Measurements from ENCODE around the gene ATP10B. TPM values are rescaled to one million over a fixed set of nuclear protein-coding genes. Genes with fewer than 3 reads are reported as not detected.

The ATP10B gene
- total and polyA plus RNA-seq, 2 of the 13 experiments (the other 11 are each of a cell fraction or from before 2014, with no cell fraction given): not detected

- H3K4me3 ChIP-seq (replicated peaks in 1 of 3; ENCODE audit: insufficient read depth in 1 of 3, low read depth in 2 of 3, low read length in 3 of 3): no peak overlapping the region
- WGBS (ENCODE audit: low lambda C conversion rate): 7% methylated on average over 3 of the region's 3 CpGs
- H3K79me2 ChIP-seq (ENCODE audit: insufficient read depth, low read length): no peaks in the 10 kb centered on the region
- H3K27me3 ChIP-seq (ENCODE audit: control insufficient read depth in 1 of 2, insufficient read depth in 2 of 2, low read length in 2 of 2): no peaks in the 10 kb centered on the region
- no peaks in the 10 kb centered on the region for H3K36me3 ChIP-seq (replicated peaks in 1 of 2; ENCODE audit: control insufficient read depth in 1 of 2, insufficient read depth in 2 of 2, low read length in 2 of 2)
- H4K20me1 ChIP-seq (ENCODE audit: insufficient read depth, low read length): no peaks in the 10 kb centered on the region
- no peak for TF ChIP-seq ZNF264 (CRISPR knock-in tag; IDR thresholded peaks at IDR 0.05)
- TF ChIP-seq MYPOP (CRISPR knock-in tag; IDR thresholded peaks at IDR 0.05): no peak
- no peak for TF ChIP-seq NONO (IDR thresholded peaks at IDR 0.05)
- no peak for TF ChIP-seq NONO (CRISPR knock-in tag; conservative IDR thresholded peaks at IDR 0.05)
- TF ChIP-seq AKNA (CRISPR knock-in tag; IDR thresholded peaks at IDR 0.05; ENCODE audit: borderline replicate concordance): no peak
- no peak for TF ChIP-seq CHD4 (IDR thresholded peaks at IDR 0.05; ENCODE audit: borderline replicate concordance, low read length)
- TF ChIP-seq KLF13 (CRISPR knock-in tag; IDR thresholded peaks at IDR 0.05): no peak
- TF ChIP-seq TCF12 (IDR thresholded peaks at IDR 0.05): no peak
- no peak for TF ChIP-seq TCF12 (CRISPR knock-in tag; IDR thresholded peaks at IDR 0.05)
- TF ChIP-seq U2AF2 (IDR thresholded peaks at IDR 0.05; ENCODE audit: low read depth, low read length): no peak
- TF ChIP-seq CC2D1A (CRISPR knock-in tag; IDR thresholded peaks at IDR 0.05): no peak
- no peak for TF ChIP-seq ZNF7 (CRISPR knock-in tag; IDR thresholded peaks at IDR 0.05)
- no peak for TF ChIP-seq KLF9 (CRISPR knock-in tag; IDR thresholded peaks at IDR 0.05; ENCODE audit: low read depth)
- no peak for TF ChIP-seq ZIK1 (CRISPR knock-in tag; IDR thresholded peaks at IDR 0.05; ENCODE audit: borderline replicate concordance, low read depth)
- no peak for TF ChIP-seq ZFP36L2 (CRISPR knock-in tag; IDR thresholded peaks at IDR 0.05)
- TF ChIP-seq HIC2 (CRISPR knock-in tag; IDR thresholded peaks at IDR 0.05; ENCODE audit: low read depth): no peak
- H2AFZ ChIP-seq (ENCODE audit: low read length): no peak overlapping the region
- H3K9me3 ChIP-seq (ENCODE audit: low read length): no peaks in the 10 kb centered on the region
- no peak overlapping the region for H3K4me2 ChIP-seq (ENCODE audit: low read depth, low read length)
- H3K27ac ChIP-seq (ENCODE audit: extremely low read length, insufficient read depth, low read length): no peak overlapping the region
- intact Hi-C loops (cut with micrococcal nuclease; ENCODE audit: unreplicated experiment): no loop called here
- ATAC-seq (no peak), DNase-seq (ENCODE audit: low spot score) (no peak), FAIRE-seq (no peak)
- in situ Hi-C loops (cut with HindIII; ENCODE audit: extremely low pct_ligation_motif_present, low pct_unique_long_range_greater_than_20kb): no loop called here
- ChIA-PET POLR2A (no interaction called here), CTCF (ENCODE audit: low intra/inter-chr PET ratio, low total read pairs) (no interaction called here)
- H3K4me1 ChIP-seq (ENCODE audit: insufficient read depth, low read length): no peaks in the 10 kb centered on the region
- no peak overlapping the region for H3K9ac ChIP-seq (ENCODE audit: insufficient read depth, low read depth, low read length)
- BruUV-seq (replicated peaks): no TSS peak
Measured at GRCh38 chr5:160619381-160619780, 232.6 kb downstream of the ATP10B start.
